ENCODE measurements around the gene TMA7B.

TMA7B gene

GRCh38 chr22:40009292-40009774 is 49.1 kb downstream of the TMA7B start:
- Histone ChIP-seq H2AFZ (ENCODE audit: low read depth, low read length) (no peak overlapping the region), H2BK120ac (ENCODE audit: low read depth, low read length) (no peak overlapping the region)
- WGBS: 57% methylated on average over 11 of the region's 11 CpGs

GRCh38 chr22:40009951-40010671 is 49.9 kb downstream of the TMA7B start:
- no peaks in the 10 kb centered on the region for H3K79me1 ChIP-seq (replicated peaks; ENCODE audit: low read length, poor library complexity, severe bottlenecking)
- 84% methylated on average over 23 of the region's 24 CpGs for WGBS
- no peak overlapping the region for H2BK120ac ChIP-seq (ENCODE audit: low read depth, low read length)
- H2AFZ ChIP-seq (ENCODE audit: low read depth, low read length): no peak overlapping the region
- no peak overlapping the region for H3K27ac ChIP-seq (ENCODE audit: low read length, poor library complexity, severe bottlenecking)
- peaks cover 16% of the 10 kb centered on the region for H3K4me1 ChIP-seq (ENCODE audit: control insufficient read depth, insufficient read depth, low read depth, low read length)
- no peak overlapping the region for H2BK5ac ChIP-seq (ENCODE audit: low read depth, low read length, poor library complexity, severe bottlenecking)
- DNase-seq: no peak
- no peak overlapping the region for H3K4me2 ChIP-seq (ENCODE audit: low read length, poor library complexity, severe bottlenecking)
- no peak overlapping the region for H2AK5ac ChIP-seq (ENCODE audit: low read length, severe bottlenecking)
- no peak overlapping the region for H2BK15ac ChIP-seq (ENCODE audit: low read depth, poor library complexity, severe bottlenecking)
- no peak overlapping the region for H4K91ac ChIP-seq (ENCODE audit: low read length)
- no peak overlapping the region for H2BK12ac ChIP-seq (ENCODE audit: low read length in 2 of 2)
- H4K8ac ChIP-seq (ENCODE audit: low read length): no peak overlapping the region
- no peak overlapping the region for H3K14ac ChIP-seq (ENCODE audit: low read length in 2 of 2)
- no peak overlapping the region for H3K18ac ChIP-seq (ENCODE audit: low read depth in 1 of 2, low read length in 2 of 2)
- H3K27me3 ChIP-seq (ENCODE audit: control insufficient read depth in 1 of 2, insufficient read depth in 1 of 2, low read length in 2 of 2): peaks cover 13 to 85% of the 10 kb centered on the region in 2 experiments
- H3K9me3 ChIP-seq (ENCODE audit: control insufficient read depth, low read length): no peaks in the 10 kb centered on the region
- no peak overlapping the region for H3K9ac ChIP-seq (ENCODE audit: low read length)
- no peak overlapping the region for H3K23ac ChIP-seq (ENCODE audit: low read length in 2 of 2)
- H3K36me3 ChIP-seq (ENCODE audit: control insufficient read depth in 1 of 2, insufficient read depth in 2 of 2, low read depth in 1 of 2, low read length in 2 of 2): no peaks in the 10 kb centered on the region
- H3K4ac ChIP-seq (ENCODE audit: low read depth in 1 of 2, low read length in 2 of 2): no peak overlapping the region
- no peak overlapping the region for H3K4me3 ChIP-seq (ENCODE audit: insufficient read depth in 1 of 2, low read depth in 1 of 2, low read length in 2 of 2)

More at GRCh38 chr22:40009292-40009774, 49.1 kb downstream of the TMA7B start:
- Histone ChIP-seq H3K27me3 (ENCODE audit: control insufficient read depth in 1 of 2, insufficient read depth in 1 of 2, low read length in 2 of 2) (peaks cover 7 to 84% of the 10 kb centered on the region in 2 experiments), H2BK5ac (ENCODE audit: low read depth, low read length, poor library complexity, severe bottlenecking) (no peak overlapping the region), H2BK12ac (ENCODE audit: low read length in 2 of 2) (no peak overlapping the region), H3K9ac (ENCODE audit: low read length) (no peak overlapping the region), H3K4me2 (ENCODE audit: low read length, poor library complexity, severe bottlenecking) (no peak overlapping the region), H3K9me3 (ENCODE audit: control insufficient read depth, low read length) (no peaks in the 10 kb centered on the region), H4K91ac (ENCODE audit: low read length) (peak overlapping the region; percentile 28), H3K27ac (ENCODE audit: low read length, poor library complexity, severe bottlenecking) (no peak overlapping the region), H2AK5ac (ENCODE audit: low read length, severe bottlenecking) (no peak overlapping the region), H3K14ac (ENCODE audit: low read length in 2 of 2) (no peak overlapping the region), H4K8ac (ENCODE audit: low read length) (no peak overlapping the region), H3K79me1 (replicated peaks; ENCODE audit: low read length, poor library complexity, severe bottlenecking) (no peaks in the 10 kb centered on the region), H2BK15ac (ENCODE audit: low read depth, poor library complexity, severe bottlenecking) (no peak overlapping the region), H3K4me1 (ENCODE audit: control insufficient read depth, insufficient read depth, low read depth, low read length) (peaks cover 16% of the 10 kb centered on the region), H3K36me3 (ENCODE audit: control insufficient read depth in 1 of 2, insufficient read depth in 2 of 2, low read depth in 1 of 2, low read length in 2 of 2) (no peaks in the 10 kb centered on the region), H3K4ac (ENCODE audit: low read depth in 1 of 2, low read length in 2 of 2) (no peak overlapping the region), H3K4me3 (ENCODE audit: insufficient read depth in 1 of 2, low read depth in 1 of 2, low read length in 2 of 2) (no peak overlapping the region), H3K23ac (ENCODE audit: low read length in 2 of 2) (no peak overlapping the region), H3K18ac (ENCODE audit: low read depth in 1 of 2, low read length in 2 of 2) (no peak overlapping the region)
- no peak for DNase-seq

DNA sequence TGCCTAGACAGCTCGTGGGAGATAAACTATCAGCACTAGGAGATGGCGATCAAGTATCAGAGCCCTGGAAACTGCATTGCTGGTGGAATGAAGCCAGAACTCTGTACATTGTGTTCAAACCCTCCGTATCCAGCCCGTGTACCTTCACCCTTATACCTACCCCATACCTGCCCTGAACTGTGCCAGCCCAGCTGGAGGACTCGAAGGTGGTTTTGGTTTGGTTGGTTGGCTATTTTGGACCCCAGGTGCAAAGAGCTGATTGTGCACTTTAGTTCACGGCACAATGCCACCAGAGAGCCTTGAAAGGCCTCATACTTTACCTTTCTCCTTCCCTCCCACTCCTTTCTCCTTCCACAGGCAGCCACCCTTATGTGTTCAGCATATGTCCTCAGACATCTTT is 50.5 kb downstream of the TMA7B start:
- Histone ChIP-seq H3K36me3 (ENCODE audit: control insufficient read depth in 1 of 2, insufficient read depth in 2 of 2, low read depth in 1 of 2, low read length in 2 of 2) (no peaks in the 10 kb centered on the region), H2AK5ac (ENCODE audit: low read length, severe bottlenecking) (peak overlapping the region; percentile 31), H4K8ac (ENCODE audit: low read length) (no peak overlapping the region), H2BK5ac (ENCODE audit: low read depth, low read length, poor library complexity, severe bottlenecking) (no peak overlapping the region), H3K14ac (ENCODE audit: low read length in 2 of 2) (no peak overlapping the region), H2BK15ac (ENCODE audit: low read depth, poor library complexity, severe bottlenecking) (no peak overlapping the region), H3K23ac (ENCODE audit: low read length in 2 of 2) (no peak overlapping the region), H3K4me1 (ENCODE audit: control insufficient read depth, insufficient read depth, low read depth, low read length) (peaks cover 17% of the 10 kb centered on the region), H3K9ac (ENCODE audit: low read length) (no peak overlapping the region), H3K79me1 (replicated peaks; ENCODE audit: low read length, poor library complexity, severe bottlenecking) (no peaks in the 10 kb centered on the region), H3K4me3 (ENCODE audit: insufficient read depth in 1 of 2, low read depth in 1 of 2, low read length in 2 of 2) (no peak overlapping the region), H4K91ac (ENCODE audit: low read length) (no peak overlapping the region), H3K27ac (ENCODE audit: low read length, poor library complexity, severe bottlenecking) (no peak overlapping the region), H2BK120ac (ENCODE audit: low read depth, low read length) (no peak overlapping the region), H3K9me3 (ENCODE audit: control insufficient read depth, low read length) (no peaks in the 10 kb centered on the region), H3K18ac (ENCODE audit: low read depth in 1 of 2, low read length in 2 of 2) (no peak overlapping the region), H2AFZ (ENCODE audit: low read depth, low read length) (no peak overlapping the region), H3K27me3 (ENCODE audit: control insufficient read depth in 1 of 2, insufficient read depth in 1 of 2, low read length in 2 of 2) (peaks cover 19 to 85% of the 10 kb centered on the region in 2 experiments), H3K4ac (ENCODE audit: low read depth in 1 of 2, low read length in 2 of 2) (no peak overlapping the region), H2BK12ac (ENCODE audit: low read length in 2 of 2) (no peak overlapping the region), H3K4me2 (ENCODE audit: low read length, poor library complexity, severe bottlenecking) (no peak overlapping the region)
- WGBS: 73% methylated on average over 3 of the region's 6 CpGs
- DNase-seq: no peak
